K562 (cell line): Measurements from ENCODE around the gene IGSF3. TPM values are rescaled to one million over a fixed set of nuclear protein-coding genes. Genes with fewer than 3 reads are reported as not detected.

Source experiments
- ARHGAP35 ChIP-seq: fragments of 450-650 bp; IDR thresholded peaks from 2 replicates; pipeline ENCODE4 v1.6.1; 2018; ENCODE audit not compliant: partially characterized antibody
- ARID1B ChIP-seq: fragments of 450-650 bp; IDR thresholded peaks from 2 replicates; pipeline ENCODE4 v1.6.1; 2016; ENCODE audit warnings: antibody characterized with exemption, mild to moderate bottlenecking, inconsistent platforms
- ATF7 ChIP-seq: fragments of 450-650 bp; IDR thresholded peaks from 2 replicates; pipeline ENCODE4 v1.7.1; 2014; ENCODE audit warnings: mild to moderate bottlenecking, moderate library complexity
- BRCA1 ChIP-seq, 2 experiments: fragments of 450-650 bp in 1 of 2; sonication (generic) in 1 of 2; formaldehyde crosslinking in 1 of 2; IDR thresholded peaks; 2 replicates each; pipeline versions ENCODE4 v1.5.0 to v1.6.1; 2017 to 2020; ENCODE audit warnings: mild to moderate bottlenecking in 1 of 2, missing genetic modification reagents in 1 of 2
- CHCHD3 ChIP-seq: fragments of 250-450 bp; sonication (Bioruptor Pico); IDR thresholded peaks from 2 replicates; pipeline ENCODE4 v2.1.2; 2022; ENCODE audit warnings: mild to moderate bottlenecking
- DNMT1 ChIP-seq: fragments of 450-650 bp; IDR thresholded peaks from 2 replicates; pipeline ENCODE4 v1.6.1; 2016; ENCODE audit warnings: antibody characterized with exemption, mild to moderate bottlenecking
- EZH2 ChIP-seq: IDR thresholded peaks from 2 replicates; pipeline ENCODE4 v1.6.1; 2012; ENCODE audit warnings: low read depth, mild to moderate bottlenecking, inconsistent platforms, low read length, borderline replicate concordance
- GTF3C2 ChIP-seq: IDR thresholded peaks from 3 replicates; pipeline ENCODE4 v1.6.1; 2011; ENCODE audit warnings: borderline replicate concordance, mild to moderate bottlenecking, moderate library complexity; ENCODE audit not compliant: insufficient read length; ENCODE audit errors: extremely low read depth
- HNRNPUL1 ChIP-seq: fragments of 200-400 bp; formaldehyde crosslinking; IDR thresholded peaks from 2 replicates; pipeline ENCODE4 v1.6.1; 2017; ENCODE audit warnings: low read length
- KAT2B ChIP-seq: IDR thresholded peaks from one replicate; pipeline ENCODE4 v1.6.1; 2012; ENCODE audit warnings: low read depth, mild to moderate bottlenecking, control low read depth, inconsistent platforms, low read length, moderate library complexity
- KAT8 ChIP-seq: fragments of 450-650 bp; IDR thresholded peaks from 2 replicates; pipeline ENCODE4 v1.6.1; 2016; ENCODE audit warnings: low read depth, mild to moderate bottlenecking
- KHSRP ChIP-seq: fragments of 450-650 bp; IDR thresholded peaks from 2 replicates; pipeline ENCODE4 v1.6.1; 2017
- NEUROD1 ChIP-seq: fragments of 150-350 bp; IDR thresholded peaks from 2 replicates; pipeline ENCODE4 v1.6.1; 2014; ENCODE audit warnings: borderline replicate concordance, low read length, low read depth; ENCODE audit not compliant: partially characterized antibody
- NR4A1 ChIP-seq, 2 experiments: fragments of 250-450 bp in 1 of 2; fragments of 450-650 bp in 1 of 2; sonication (Bioruptor Pico) in 1 of 2; IDR thresholded peaks; 2 replicates each; pipeline versions ENCODE4 v1.4.0 to v1.6.1; 2016 to 2020; ENCODE audit warnings: mild to moderate bottlenecking in 2 of 2, missing compliant biosample characterization in 1 of 2, missing genetic modification characterization in 1 of 2, moderate library complexity in 1 of 2
- PURB ChIP-seq: sonication (generic); formaldehyde crosslinking; IDR thresholded peaks from 2 replicates; pipeline ENCODE4 v1.9.0; 2021; ENCODE audit warnings: low read depth, mild to moderate bottlenecking, missing genetic modification reagents
- SMAD2 ChIP-seq: fragments of 150-350 bp; IDR thresholded peaks from 2 replicates; pipeline ENCODE4 v1.6.1; 2014; ENCODE audit warnings: low read depth, mild to moderate bottlenecking, low read length
- TAF7 ChIP-seq: fragments of 450-650 bp; IDR thresholded peaks from 2 replicates; pipeline ENCODE4 v1.6.1; 2016; ENCODE audit warnings: missing genetic modification characterization, missing compliant biosample characterization
- ZBTB8A ChIP-seq: fragments of 450-650 bp; IDR thresholded peaks from 2 replicates; pipeline ENCODE4 v1.6.1; 2018; ENCODE audit warnings: mild to moderate bottlenecking, moderate library complexity; ENCODE audit not compliant: partially characterized antibody
- ZNF232 ChIP-seq: sonication (generic); formaldehyde crosslinking; IDR thresholded peaks from 2 replicates; pipeline ENCODE4 v1.8.0; 2022; ENCODE audit warnings: mild to moderate bottlenecking, missing genetic modification reagents
- ZNF609 ChIP-seq: sonication (generic); formaldehyde crosslinking; IDR thresholded peaks from 2 replicates; pipeline ENCODE4 v1.8.1; 2023; ENCODE audit warnings: missing genetic modification reagents, mild to moderate bottlenecking, borderline replicate concordance
- polyA plus RNA-seq, 8 experiments: library from polyadenylated mRNA; depleted of rRNA in 4 of 8; stranded (reverse) in 5 of 8; unstranded in 3 of 8; fragments of >200 nt; fragmentation: Nextera tagmentation in 2 of 8; fragmentation: Illumina TruSeq in 1 of 8; extraction: Ambion mirVana in 2 of 8; extraction: Trizol in 1 of 8; gene quantifications; 2 replicates each; pipeline versions ENCODE4 v1.2.1 to v1.2.3, GENCODE V29; 2011 to 2014; ENCODE audit warnings: inconsistent platforms in 1 of 8, missing spikeins in 1 of 8
- total RNA-seq, 7 experiments: library from RNA; depleted of rRNA in 6 of 7; stranded (reverse); fragments of >200 nt in 6 of 7; fragmentation: Illumina TruSeq in 2 of 7; extraction: Trizol in 2 of 7; gene quantifications; 2 replicates each; pipeline versions ENCODE4 v1.2.1 to v1.2.3, GENCODE V29; 2011 to 2021; ENCODE audit warnings: low replicate concordance in 1 of 7

IGSF3 gene
- total and polyA plus RNA-seq, 9 of the 15 experiments (the other 6 are each of a cell fraction or from before 2014, with no cell fraction given) = 1.1 to 15.0 (median 8.3) TPM

- TF ChIP-seq NR4A1 (CRISPR knock-in tag; IDR thresholded peaks at IDR 0.05) (no peak), NR4A1 (tag; IDR thresholded peaks at IDR 0.05) (no peak), ZNF609 (no peak), ARHGAP35 (no peak), ARID1B (peak; percentile 62; the same call in 1 of the 2 replicates), KHSRP (no peak), SMAD2 (no peak), ATF7 (no peak), ZNF232 (CRISPR knock-in tag) (no peak), KAT2B (no peak), HNRNPUL1 (no peak), DNMT1 (no peak), GTF3C2 (no peak), EZH2 (no peak), PURB (CRISPR knock-in tag) (no peak), BRCA1 (IDR thresholded peaks at IDR 0.05) (no peak), BRCA1 (CRISPR knock-in tag; IDR thresholded peaks at IDR 0.05) (no peak), KAT8 (no peak), TAF7 (tag) (0 out of 2 replicates have a peak, but pooled peaks have one; percentile 28), ZBTB8A (no peak), CHCHD3 (no peak), NEUROD1 (no peak)
These were observed 97.7 kb downstream of the IGSF3 start (continued) for GRCh38 chr1:116569776-116570357.
